Superior temporal gyrus (tissue), 1 donor: ENCODE measurements around the gene LRRC4B.
"Not testable (repeated sequence)": the region's sequence is repeated elsewhere in the genome, so short reads cannot be mapped to it uniquely, and the experiment has no call there.

Source experiments
- DNase-seq: peaks from one replicate; pipeline ENCODE4 v3.0.0-alpha.2; 2016; ENCODE audit errors: extremely low spot score

The LRRC4B gene

GRCh38 chr19:50553134-50553703, 15.0 kb downstream of the LRRC4B start:
- DNase-seq: no peak

- DNase-seq: no peak
These were observed 15.7 kb downstream of the LRRC4B start for GRCh38 chr19:50552540-50552939.

GRCh38 chr19:50551715-50552187, 16.5 kb downstream of the LRRC4B start:
- DNase-seq: peak; percentile 81

DNA sequence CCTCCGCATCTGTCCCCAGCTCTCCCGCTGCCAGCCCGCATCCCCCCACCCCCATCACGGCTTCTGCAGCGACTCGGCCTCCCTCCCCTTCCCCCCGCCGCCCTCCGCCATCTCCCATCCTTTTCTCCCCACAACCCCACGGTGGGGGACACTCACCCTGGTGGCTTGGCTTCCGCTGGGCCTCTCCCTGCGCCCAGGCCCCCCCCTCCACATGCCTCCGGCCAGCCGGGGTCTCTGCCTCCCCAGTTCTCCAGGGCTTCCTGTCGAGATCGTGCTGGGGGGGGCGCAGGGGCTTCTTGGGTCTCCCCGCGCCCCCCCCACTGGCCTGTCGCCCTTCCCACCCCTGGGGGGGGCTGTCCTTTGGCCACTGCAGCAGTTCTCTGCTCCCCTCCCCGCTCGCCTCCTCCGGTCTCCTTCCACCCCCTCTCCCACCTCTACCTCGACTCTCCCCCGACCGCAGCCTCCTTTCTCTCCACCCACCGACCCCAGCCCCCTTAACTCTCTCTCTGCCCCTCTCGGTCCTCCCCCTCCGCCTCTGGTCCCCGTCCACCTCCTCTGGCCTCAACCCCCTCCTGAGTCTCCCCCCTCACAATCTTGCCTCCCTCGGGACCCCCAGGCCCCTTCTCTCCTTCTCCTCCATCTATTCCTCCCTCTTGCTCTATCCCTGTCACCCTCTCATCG, 17.1 kb downstream of the LRRC4B start:
- peak; percentile 9 for DNase-seq

DNA sequence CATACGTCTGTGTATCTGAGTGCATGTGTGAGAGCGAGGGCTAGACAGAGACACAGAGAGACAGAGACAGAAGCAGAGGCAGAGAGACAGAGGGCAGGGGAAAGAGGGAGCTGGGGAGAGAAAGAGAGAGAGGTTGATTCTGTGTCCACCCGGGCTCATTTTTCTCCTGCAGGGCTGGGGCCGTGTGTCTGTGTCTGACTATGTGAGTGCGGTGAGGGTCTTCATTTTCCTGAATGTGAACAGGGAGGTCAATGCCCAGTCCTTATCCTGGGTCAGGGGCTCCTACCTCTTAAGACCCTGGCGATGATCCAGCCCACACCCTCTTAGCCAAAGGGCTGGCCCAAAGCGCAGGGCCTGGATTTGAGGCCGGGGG, 17.7 kb downstream of the LRRC4B start:
- DNase-seq: peak; percentile 41

DNA sequence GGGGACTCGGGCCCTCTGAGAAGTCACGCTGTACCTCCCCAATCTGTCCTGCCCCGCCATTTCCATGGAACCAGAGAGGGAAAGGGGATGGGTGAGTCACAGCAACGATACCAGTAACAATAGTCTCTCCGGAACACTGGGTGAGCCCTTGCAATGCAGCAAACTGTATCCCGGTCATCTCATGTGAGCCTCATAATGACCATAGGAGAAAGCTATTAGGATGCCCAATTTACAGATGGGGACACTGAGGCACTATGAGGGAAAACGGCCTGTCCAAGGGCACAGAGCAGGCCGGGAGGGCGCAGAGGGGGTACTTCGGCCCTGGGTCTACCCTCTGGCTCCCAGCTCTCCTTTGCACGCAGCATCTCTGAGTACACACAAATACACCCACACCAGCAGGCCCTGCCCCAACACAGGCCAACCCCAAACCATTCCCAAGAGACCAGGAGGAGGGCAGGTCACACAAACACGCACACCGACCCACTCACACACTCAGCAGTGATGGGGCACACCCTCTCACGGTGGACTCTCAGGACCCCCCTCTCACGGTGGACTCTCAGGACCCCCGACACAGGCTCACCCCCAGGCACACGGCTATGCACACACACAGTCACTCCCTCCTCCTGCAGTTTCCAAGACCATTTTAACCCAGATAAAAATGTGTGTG, 18.2 kb downstream of the LRRC4B start:
- DNase-seq: peak; percentile 31

GRCh38 chr19:50549059-50549926, 18.9 kb downstream of the LRRC4B start:
- no peak for DNase-seq

DNA sequence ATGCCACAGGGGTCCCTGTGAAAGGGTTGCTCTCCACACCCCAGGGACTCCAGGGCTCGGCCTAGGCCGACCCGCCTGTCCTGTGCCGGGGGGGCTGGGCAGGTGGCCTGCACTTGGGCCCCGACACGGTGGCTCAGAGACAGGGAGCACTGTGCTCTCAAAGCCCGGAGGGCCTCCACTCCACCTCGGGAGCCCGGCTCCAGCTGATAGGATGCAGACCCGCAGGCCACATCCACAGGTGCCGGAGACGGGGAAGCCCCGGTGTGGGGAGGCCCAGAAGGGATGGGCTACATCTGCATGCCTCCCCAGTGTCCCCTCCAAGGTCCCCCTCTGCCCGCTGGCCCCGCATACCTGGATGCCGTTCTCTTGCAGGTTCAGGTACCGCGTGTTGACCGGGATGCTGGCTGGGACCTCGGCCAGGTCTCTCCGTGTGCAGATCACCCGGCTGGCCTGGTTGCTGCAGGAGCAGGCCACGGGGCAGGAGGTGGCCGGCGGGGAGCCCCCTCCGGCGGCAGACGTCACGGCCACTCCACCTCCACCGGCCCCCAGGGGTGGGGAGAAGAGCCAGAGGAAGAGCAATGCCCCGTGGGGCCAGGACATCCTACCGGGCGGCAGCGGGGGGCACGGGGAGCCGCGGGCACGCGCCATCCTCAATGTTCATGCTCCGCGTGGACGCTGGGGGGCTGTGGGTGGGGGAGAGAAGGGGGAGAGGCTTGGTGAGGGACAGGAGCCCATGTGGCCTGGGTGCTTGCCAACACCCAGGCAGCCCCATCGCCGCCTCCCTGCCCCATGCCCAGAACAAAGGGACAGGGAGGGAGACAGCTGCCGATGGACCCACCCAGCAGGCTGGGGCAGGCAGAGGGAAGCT, 19.8 kb downstream of the LRRC4B start:
- DNase-seq: peak; percentile 76

GRCh38 chr19:50547385-50548190, 20.6 kb downstream of the LRRC4B start:
- peak; percentile 76 for DNase-seq

- peak; percentile 36 for DNase-seq
These were observed 21.6 kb downstream of the LRRC4B start for GRCh38 chr19:50546527-50547221.

DNA sequence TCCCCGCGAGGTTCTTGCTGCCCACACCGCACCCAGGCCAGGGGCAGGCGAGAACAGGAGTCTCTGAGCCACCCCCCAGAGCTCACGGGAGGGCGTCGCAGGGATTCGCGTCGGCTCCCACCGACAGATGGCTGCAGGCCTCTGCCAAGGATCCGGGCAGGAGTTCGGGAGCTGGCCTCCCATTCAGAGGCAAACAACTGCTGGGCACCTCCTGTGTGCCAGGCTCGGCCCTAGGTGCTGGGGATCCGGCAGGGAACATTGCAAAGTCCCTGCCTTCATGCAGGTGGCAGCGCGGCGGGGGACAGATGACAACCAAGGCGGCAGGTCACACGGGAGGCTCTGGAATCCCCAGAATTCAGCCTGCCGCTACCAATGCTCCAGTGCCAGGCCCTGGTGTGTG, 25.3 kb downstream of the LRRC4B start:
- peak; percentile 9 for DNase-seq

DNA sequence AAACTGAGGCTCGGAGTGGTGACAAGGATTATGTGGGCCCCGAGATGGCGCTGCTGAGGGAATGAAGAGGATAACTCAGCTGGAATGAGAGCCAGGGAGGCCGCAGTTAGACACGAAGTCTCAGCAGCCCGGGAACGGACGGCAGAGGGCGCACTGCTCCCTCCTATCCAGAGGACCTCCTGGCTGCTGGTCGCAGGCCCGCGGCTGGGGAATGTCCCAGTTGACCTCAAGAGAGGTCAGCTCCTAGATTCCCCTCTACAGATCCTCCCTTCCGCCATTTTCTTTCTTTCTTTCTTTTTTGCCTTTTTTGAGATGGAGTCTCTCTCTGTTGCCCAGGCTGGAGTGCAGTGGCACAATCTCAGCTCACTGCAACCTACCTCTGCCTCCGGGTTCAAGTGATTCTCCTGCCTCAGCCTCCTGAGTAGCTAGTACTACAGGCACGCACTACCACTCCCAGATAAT, 30.4 kb downstream of the LRRC4B start:
- peak; percentile 96 for DNase-seq

- DNase-seq: no peak
These were observed 30.9 kb downstream of the LRRC4B start for GRCh38 chr19:50537306-50537685.

DNA sequence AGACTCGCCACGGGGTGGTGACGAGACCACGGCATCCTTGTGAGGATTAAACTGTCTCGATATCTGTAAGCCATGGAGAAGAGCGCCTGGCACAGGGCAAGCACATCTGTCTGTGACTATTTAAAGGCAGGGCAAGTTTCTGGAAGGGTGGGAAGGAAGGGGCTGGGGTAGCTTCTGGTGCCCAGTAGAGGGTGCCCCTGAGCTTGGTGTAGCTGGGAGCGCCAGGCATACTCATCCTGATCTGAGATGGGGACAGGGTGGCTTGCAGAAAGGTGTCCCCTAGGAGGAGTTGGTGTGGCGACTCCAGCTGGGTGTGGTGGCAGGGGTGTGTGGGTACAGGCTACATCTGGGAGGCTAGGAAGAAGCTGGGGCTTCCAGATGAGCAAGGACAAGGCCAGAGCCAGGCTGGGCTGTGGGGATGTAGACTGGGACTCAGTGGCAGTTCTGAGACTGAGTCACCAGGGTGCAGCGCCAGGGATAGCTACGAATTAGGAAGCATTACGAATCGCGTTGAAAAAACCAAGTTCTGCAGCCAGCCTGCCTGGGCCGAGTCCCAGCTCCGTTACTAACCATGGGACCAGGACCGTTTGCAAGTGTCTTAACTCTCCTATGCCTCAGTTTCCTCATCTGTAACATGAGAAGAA, 31.5 kb downstream of the LRRC4B start:
- DNase-seq: no peak

DNA sequence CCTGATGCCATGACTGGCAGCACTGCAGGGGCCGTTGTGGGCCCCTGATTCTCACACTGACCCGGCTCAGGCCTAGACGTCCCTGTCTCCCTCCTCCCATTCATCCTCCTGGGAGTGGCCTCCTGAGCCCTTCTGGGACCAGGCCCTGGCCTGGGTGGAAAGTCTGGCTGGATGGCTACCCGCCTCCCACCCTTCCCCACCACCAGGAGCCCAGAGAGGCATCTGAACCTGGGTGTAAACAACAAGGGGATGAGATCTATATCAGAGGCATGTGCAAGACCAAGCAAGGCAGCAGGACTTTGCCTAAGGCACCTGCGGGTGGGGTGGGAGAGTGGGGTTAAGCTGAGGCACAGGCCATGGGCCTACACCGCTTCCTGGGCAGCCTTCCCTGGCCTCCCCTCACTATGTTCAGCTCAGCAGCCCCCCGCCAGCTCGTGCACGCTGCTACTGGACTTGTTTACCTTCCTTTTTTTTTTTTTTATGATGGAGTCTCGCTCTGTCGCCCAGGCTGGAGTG, 32.5 kb downstream of the LRRC4B start:
- DNase-seq: no peak

GRCh38 chr19:50534478-50534877, 33.8 kb downstream of the LRRC4B start:
- DNase-seq: no peak

DNA sequence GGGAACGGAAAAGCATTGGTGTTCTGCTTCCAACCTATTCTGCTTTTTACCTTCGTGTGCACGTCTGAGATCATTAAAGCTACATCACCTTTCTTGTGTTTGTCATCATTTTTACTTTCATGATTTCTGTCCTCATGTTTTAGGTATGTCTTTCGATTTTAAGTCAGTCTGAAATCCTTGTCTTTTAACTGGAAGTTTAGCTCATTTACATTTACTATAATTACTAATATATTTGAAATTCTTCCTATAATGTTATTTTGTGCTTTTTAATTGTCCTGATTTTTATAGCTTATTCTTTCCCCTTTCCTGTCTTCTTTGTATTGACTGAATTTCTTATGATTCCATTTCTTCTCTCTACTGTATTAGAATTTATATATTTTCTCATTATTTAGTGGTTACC, 35.3 kb downstream of the LRRC4B start:
- DNase-seq: no peak

GRCh38 chr19:50531171-50531612, 37.0 kb downstream of the LRRC4B start:
- DNase-seq: no peak

GRCh38 chr19:50528052-50528451, 40.2 kb downstream of the LRRC4B start:
- not testable (repeated sequence) for DNase-seq
